Esophagus muscularis mucosa (tissue), 4 donors: ENCODE data around the gene PPP4R4.
"Not testable (repeated sequence)": the region's sequence is repeated elsewhere in the genome, so short reads cannot be mapped to it uniquely, and the experiment has no call there.

ENCODE experiments used
- EP300 ChIP-seq: sonication (generic); formaldehyde crosslinking; IDR thresholded peaks from one replicate; pipeline ENCODE4 v1.6.1; 2017; ENCODE audit warnings: antibody characterized with exemption
- POLR2A ChIP-seq: fragments of 450-650 bp; IDR thresholded peaks from one replicate; pipeline ENCODE4 v1.6.1; 2017; ENCODE audit warnings: antibody characterized with exemption, moderate library complexity, mild to moderate bottlenecking, low read depth
- POLR2AphosphoS5 ChIP-seq, 2 donors: sonication (generic); formaldehyde crosslinking; IDR thresholded peaks; one replicate each; pipeline ENCODE4 v1.6.1; 2017; ENCODE audit warnings: antibody characterized with exemption in 2 of 2
- TF ChIP-seq, protein P1 (sequence below), 3 experiments: fragments of 200-600 bp in 2 of 3; fragments of 450-650 bp in 1 of 3; sonication (generic) in 2 of 3; IDR thresholded peaks; one replicate each; pipeline ENCODE4 v1.5.1; 2017 to 2019; ENCODE audit warnings: antibody characterized with exemption in 3 of 3, mild to moderate bottlenecking in 2 of 3, moderate library complexity in 1 of 3

DNA sequence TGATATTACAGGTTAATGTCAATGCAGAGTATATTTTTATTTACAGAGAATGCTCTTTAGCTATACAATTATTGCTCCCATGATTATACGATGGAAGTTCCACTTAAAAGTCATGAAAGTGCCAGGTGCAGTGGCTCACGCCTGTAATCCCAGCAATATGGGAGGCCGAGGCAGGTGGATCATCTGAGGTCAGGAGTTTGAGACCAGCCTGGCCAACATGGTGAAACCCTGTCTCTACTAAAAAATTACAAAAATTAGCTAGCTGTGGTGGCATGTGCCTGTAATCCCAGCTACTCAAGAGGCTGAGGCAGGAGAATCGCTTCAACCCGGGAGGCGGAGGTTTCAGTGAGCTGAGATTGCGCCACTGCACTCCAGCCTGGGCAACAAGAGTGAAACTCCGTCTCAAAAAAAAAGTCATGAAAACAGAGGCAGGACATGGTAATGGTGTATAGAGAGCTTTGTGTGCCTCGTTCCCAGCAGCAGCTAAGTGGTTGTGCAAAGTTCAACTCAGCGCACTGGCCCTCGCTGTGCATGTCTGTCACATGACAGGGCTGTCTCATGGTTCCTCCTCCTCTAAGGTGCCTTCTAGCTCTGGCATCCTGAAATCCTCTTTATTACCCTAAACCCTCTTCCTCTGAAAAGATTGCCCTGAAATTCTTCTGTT, 102.9 kb downstream of the PPP4R4 start:
- TF ChIP-seq, protein P1, sequence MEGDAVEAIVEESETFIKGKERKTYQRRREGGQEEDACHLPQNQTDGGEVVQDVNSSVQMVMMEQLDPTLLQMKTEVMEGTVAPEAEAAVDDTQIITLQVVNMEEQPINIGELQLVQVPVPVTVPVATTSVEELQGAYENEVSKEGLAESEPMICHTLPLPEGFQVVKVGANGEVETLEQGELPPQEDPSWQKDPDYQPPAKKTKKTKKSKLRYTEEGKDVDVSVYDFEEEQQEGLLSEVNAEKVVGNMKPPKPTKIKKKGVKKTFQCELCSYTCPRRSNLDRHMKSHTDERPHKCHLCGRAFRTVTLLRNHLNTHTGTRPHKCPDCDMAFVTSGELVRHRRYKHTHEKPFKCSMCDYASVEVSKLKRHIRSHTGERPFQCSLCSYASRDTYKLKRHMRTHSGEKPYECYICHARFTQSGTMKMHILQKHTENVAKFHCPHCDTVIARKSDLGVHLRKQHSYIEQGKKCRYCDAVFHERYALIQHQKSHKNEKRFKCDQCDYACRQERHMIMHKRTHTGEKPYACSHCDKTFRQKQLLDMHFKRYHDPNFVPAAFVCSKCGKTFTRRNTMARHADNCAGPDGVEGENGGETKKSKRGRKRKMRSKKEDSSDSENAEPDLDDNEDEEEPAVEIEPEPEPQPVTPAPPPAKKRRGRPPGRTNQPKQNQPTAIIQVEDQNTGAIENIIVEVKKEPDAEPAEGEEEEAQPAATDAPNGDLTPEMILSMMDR (IDR thresholded peaks at IDR 0.05), result not testable (repeated sequence)
- not testable (repeated sequence) for TF ChIP-seq POLR2AphosphoS5 (IDR thresholded peaks at IDR 0.05); POLR2A; EP300
